OCI-M2 (cell line): ENCODE data around the gene CAGE1.
"Not testable (repeated sequence)": the region's sequence is repeated elsewhere in the genome, so short reads cannot be mapped to it uniquely, and the experiment has no call there.

Experiments
- DNase-seq: peaks from one replicate; lab custom pipeline; 2025; ENCODE audit not compliant: unreplicated experiment; lab: John Stamatoyannopoulos, UW

The CAGE1 gene

GRCh38 chr6:7410851-7411250 is 21.3 kb upstream of the CAGE1 start:
- DNase-seq = no peak

- DNase-seq = no peak
Measured at GRCh38 chr6:7409740-7410139, 20.2 kb upstream of the CAGE1 start.

GRCh38 chr6:7406743-7407142 is 17.2 kb upstream of the CAGE1 start:
- DNase-seq = no peak

- DNase-seq = no peak
Measured at GRCh38 chr6:7404546-7404945, 15.0 kb upstream of the CAGE1 start.

GRCh38 chr6:7402716-7403115 is 13.2 kb upstream of the CAGE1 start:
- DNase-seq = no peak

GRCh38 chr6:7401075-7401474 is 11.5 kb upstream of the CAGE1 start:
- DNase-seq = no peak

GRCh38 chr6:7392402-7392801 is 2.9 kb upstream of the CAGE1 start:
- DNase-seq = no peak

GRCh38 chr6:7391151-7391550 is 1.6 kb upstream of the CAGE1 start:
- DNase-seq = no peak

GRCh38 chr6:7390226-7390878 is 810 bp upstream of the CAGE1 start:
- DNase-seq = no peak

GRCh38 chr6:7389162-7389450 is 436 bp downstream of the CAGE1 start:
- no peak for DNase-seq

GRCh38 chr6:7381092-7381491 is 8.4 kb downstream of the CAGE1 start:
- DNase-seq = no peak

- no peak for DNase-seq
Measured at GRCh38 chr6:7378740-7379139, 10.8 kb downstream of the CAGE1 start.

- DNase-seq = no peak
Measured at GRCh38 chr6:7377961-7378360, 11.6 kb downstream of the CAGE1 start.

GRCh38 chr6:7373739-7374138 is 15.8 kb downstream of the CAGE1 start:
- no peak for DNase-seq

GRCh38 chr6:7367408-7367807 is 22.1 kb downstream of the CAGE1 start:
- no peak for DNase-seq

- not testable (repeated sequence) for DNase-seq
Measured at GRCh38 chr6:7351916-7352315, 37.6 kb downstream of the CAGE1 start.

- not testable (repeated sequence) for DNase-seq
Measured at GRCh38 chr6:7350591-7350990, 39.0 kb downstream of the CAGE1 start.

- not testable (repeated sequence) for DNase-seq
Measured at GRCh38 chr6:7347551-7347997, 42.0 kb downstream of the CAGE1 start.

GRCh38 chr6:7344773-7345450 is 44.6 kb downstream of the CAGE1 start:
- not testable (repeated sequence) for DNase-seq

- DNase-seq = no peak
Measured at GRCh38 chr6:7343546-7344475, 45.7 kb downstream of the CAGE1 start.

GRCh38 chr6:7341989-7342742 is 47.4 kb downstream of the CAGE1 start:
- DNase-seq = no peak
